Stimulated activated CD8-positive, alpha-beta memory T cell treated with anti-CD3 and anti-CD28 coated beads, Interleukin-12 subunit alpha, Interleukin-12 subunit beta, amount 100 ng/mL, for 4 hours (primary cell): ENCODE data around the gene DUSP1.

Source experiments
- DNase-seq: peaks from one replicate; pipeline ENCODE4 v3.0.0-alpha.2; 2020; ENCODE audit warnings: low read depth

Gene DUSP1

GRCh38 chr5:172777881-172778814 is 7.2 kb upstream of the DUSP1 start:
- DNase-seq, result no peak

- no peak for DNase-seq
Observed at GRCh38 chr5:172776235-172776594, 5.2 kb upstream of the DUSP1 start.

GRCh38 chr5:172775326-172776234 is 4.6 kb upstream of the DUSP1 start:
- no peak for DNase-seq

GRCh38 chr5:172774561-172775315 is 3.7 kb upstream of the DUSP1 start:
- no peak for DNase-seq

DNA sequence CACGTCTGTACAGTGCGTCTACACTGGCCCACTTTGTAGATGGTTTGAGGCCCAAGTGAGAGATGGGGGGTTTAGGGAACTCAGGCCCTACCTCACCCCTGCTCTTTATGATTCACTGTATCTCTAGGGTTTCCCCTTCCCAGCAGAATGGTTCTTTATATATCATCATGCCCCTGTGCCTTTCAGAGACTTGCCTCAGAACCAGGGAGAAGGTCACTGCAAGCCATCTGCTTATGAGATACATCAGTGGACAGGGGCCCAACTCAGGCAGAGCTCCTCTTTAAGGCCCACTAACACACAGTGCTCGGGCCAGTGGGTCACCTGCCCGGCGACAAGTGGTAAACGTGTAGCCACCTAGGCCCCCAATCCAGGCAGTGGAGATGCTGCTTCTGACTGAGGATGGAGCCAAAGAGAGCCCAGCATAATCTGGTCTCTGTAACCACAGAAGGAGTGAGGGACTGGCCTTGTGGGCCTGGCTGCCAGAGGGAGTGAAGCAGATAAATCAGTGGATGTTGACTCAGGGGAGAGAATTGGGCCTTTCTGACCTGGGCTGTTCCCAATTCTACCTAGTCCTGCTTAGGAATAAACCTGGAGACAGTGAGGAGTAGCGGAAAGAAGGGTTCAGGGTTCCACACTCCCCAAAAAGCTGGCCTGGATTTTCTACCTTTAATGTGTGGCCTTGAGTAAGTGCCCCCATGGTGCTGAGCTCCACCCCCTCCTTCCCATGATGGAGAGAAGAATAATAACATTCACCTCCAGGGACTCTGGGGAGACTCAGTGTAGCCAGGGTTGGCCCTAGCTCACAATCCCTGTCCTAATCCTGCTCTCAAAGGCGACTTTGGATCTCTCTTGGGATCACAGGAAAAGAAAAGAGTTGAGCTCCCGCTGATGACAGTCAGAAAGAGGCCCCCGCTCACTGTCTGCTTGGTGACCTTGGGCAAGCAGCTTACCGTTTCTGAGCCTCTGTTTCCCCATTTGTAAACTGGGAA is 2.8 kb upstream of the DUSP1 start:
- no peak for DNase-seq

DNA sequence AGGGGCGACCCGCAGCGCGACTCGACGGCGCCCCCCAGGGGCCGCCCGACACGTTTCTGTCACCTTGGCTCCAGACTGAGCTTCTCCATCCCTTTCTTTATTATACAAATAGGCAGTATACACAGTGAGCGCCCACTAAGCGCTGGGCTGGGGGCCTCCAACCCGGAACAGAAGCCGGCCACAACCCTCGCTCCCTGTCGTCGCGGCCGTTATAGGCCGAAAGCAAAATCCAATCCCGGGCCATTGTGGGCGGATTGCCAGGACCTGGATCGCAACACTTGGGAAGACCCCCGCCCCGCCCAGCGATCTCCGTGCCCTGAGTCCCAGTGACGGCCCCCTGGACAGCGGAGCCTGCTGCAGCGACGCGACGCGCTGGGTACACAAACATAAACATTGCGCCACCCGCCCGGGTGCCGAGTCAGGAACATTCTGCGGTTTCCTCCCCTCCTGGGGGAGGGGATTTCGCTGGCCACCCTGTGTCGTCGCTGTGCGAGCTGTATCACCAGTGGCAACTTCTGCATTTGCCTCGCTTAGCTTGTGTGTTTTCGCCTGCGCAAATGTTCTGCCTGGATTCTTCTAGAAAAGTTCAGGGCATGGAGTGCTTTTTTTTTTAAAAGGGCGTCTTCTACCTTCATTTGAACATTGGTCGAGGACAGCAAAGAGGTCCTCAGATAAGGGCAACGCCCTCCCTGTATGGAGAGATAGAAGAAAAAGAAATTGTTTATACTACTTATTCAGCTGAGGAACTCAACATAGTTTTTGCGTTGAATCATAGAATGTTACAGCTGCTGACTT is 1.3 kb upstream of the DUSP1 start:
- peak; percentile 68 for DNase-seq

DNA sequence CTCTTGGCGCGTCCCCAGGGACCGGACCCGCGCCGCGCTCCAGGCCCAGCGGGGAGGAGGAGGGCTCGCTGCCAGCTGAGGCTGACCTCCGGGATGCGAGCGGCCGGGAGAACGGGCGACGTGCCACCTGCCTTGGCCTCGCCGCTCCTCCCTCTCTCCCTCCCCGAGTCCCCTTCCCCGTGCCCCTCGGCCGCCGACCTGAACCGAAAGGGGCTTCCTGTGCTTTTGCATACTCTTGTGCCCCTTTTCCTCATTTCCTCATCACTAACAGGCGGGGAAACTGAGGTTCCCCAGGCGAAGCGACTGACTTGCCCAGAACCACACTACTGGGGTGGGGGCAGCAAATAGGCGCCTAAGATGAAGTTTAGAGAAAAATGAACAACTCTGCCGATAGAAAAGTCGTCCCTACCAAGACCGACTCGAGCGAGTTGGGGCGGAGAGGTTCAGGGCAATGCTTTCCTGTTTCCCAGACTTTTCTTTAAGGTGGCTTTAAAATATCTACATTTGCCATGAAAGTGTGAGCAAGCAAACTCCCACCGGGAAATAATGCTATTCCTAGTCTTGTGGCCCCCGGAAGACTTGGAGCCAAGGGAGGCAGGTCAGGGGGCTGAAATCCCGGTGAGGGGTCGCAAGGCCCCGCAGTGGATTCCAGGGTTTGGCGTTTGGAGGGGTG is 580 bp upstream of the DUSP1 start:
- no peak for DNase-seq

- no peak for DNase-seq
Observed at GRCh38 chr5:172770374-172770674, 671 bp downstream of the DUSP1 start.

DNA sequence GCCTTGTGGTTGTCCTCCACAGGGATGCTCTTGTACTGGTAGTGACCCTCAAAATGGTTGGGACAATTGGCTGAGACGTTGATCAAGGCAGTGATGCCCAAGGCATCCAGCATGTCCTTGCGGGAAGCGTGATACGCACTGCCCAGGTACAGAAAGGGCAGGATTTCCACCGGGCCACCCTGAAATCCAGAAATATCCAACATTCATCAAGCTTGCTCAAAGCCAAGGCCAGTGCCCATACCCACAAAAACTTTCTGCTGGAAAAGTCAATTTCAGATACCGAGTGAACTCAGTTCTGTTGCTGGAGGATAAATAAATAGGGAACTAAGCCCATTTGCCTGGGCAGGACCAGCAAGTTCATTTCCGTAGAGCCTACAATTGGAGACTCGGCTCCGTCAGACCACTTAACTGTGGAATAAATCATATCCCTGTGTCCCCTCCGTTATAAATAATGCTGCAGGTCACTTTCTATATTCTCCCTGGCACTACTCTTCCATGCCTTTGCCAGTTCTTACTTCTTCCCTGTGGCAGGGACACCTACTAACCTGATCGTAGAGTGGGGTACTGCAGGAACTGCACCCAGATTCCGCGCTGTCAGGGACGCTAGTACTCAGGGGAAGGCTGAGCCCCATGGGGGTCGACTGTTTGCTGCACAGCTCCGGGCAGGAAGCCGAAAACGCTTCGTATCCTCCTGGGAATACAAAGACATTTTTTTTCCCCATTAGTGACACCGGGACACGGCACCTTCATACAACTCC is 1.2 kb downstream of the DUSP1 start:
- no peak for DNase-seq

DNA sequence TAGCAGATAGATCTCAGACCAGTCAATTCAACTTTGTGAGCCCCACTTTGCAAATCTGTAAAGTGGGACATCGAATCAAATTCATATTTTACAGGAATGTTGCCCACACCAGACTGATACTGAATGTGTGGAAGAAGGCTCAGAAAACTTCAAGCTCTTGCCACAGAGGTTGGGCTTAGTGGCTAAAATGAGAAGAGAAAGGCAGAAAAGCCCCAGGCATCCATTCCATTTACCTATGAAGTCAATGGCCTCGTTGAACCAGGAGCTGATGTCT is 1.7 kb downstream of the DUSP1 start:
- DNase-seq, result no peak

- DNase-seq, result no peak
Observed at GRCh38 chr5:172768573-172769341, 2.2 kb downstream of the DUSP1 start.

DNA sequence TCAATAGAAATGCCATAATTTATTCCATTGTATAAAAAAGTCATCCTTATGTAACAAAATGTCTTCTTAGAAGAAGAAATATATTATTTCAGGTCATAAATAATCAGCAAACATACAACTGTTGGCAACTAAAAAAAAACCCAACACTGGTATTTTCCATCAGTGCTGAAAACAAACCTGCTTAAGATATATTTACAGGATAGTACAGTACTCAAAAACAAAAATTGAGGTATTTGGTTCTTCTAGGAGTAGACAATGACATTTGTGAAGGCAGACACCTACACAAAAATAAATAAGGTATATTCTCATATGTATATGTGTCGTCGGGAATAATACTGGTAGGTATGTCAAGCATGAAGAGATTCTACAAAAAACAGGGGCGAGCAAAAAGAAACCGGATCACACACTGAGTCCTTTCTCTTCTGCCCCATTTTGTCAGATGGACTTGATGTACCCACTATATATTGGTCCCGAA is 2.9 kb downstream of the DUSP1 start:
- no peak for DNase-seq

- no peak for DNase-seq
Observed at GRCh38 chr5:172766287-172767108, 4.5 kb downstream of the DUSP1 start.

DNA sequence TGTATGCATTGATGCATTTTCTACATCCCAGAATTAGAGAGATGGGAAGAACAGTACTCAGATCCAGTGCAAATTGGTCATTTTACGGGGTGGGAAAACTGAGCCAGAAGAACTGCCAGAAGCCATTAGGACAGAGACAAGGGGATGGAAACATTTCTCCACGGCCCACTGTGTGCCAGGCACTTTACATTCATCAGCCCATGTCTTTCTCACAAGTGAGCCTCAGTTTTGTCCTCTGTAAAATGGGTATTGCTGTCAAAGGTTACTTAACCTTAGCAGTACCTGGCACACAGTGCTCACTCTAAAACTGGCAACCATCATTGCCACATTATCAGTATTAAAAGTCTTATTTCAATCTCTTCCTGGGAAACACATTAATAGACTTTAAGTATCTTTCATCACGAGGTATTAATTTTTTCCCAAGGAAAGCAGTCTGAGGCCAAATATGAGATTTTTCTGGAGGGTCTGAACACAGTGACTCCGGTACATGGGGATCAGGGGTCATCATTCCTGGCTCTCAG is 5.2 kb downstream of the DUSP1 start:
- no peak for DNase-seq

DNA sequence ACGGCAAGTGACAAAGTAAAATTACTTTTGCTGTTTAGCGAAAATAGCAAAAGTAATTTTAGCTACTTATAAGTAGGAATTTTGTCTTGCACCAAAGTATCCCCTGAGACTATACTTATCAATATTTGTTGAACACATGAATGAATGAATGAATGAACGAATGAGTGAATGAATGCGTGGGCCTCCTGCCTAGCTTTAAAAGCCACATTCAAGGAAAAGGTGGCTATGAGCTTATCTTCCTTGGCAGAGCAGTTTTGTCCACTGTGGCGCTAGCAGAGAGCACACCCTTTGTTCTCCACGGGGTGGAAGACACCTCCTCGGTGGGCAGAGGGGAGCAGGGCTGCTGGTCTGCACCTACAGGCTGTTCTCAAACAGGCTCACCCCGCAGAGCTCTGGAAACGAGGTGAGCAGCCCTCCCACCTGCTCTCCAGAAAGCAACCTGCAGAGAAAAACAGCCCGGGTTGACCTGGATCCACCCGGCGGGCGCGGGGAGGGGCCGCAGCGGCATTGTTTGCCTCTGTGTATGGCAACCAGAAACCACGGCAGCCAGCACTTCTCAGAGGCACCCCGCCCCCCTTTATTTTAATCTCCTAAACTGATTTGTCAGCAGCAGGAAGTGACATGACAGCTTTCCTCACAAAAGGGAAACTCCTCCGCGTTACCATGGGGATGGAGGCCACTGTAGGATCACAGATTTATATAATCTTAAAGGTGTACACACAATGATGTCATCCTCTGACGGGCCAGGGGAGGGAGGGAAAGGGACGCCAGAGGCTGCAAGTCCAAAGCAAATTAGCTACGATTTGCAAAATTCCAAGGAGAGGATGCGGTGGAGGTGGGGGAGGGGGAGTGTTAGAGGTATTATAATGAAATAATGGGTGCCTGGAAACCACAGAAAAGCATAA is 5.9 kb downstream of the DUSP1 start:
- peak; percentile 80 for DNase-seq

GRCh38 chr5:172763120-172763464 is 7.9 kb downstream of the DUSP1 start:
- no peak for DNase-seq
